HepG2 (cell line): ENCODE data around the gene CHD9. TPM values are rescaled to one million over a fixed set of nuclear protein-coding genes. Genes with fewer than 3 reads are reported as not detected.

Source experiments
- ETV5 ChIP-seq: IDR thresholded peaks from 2 replicates; pipeline ENCODE4 v1.6.1; 2018; ENCODE audit warnings: missing biosample characterization, missing genetic modification reagents, inconsistent platforms, borderline replicate concordance
- HDAC2 ChIP-seq: sonication (generic); formaldehyde crosslinking; IDR thresholded peaks from 2 replicates; pipeline ENCODE4 v1.4.0; 2020; ENCODE audit warnings: missing genetic modification reagents
- ISL2 ChIP-seq: sonication (generic); formaldehyde crosslinking; IDR thresholded peaks from 2 replicates; pipeline ENCODE4 v1.5.0; 2020; ENCODE audit warnings: missing genetic modification reagents
- JUNB ChIP-seq: sonication (generic); formaldehyde crosslinking; IDR thresholded peaks from 2 replicates; pipeline ENCODE4 v1.8.0; 2022; ENCODE audit warnings: missing genetic modification reagents, mild to moderate bottlenecking, borderline replicate concordance
- NR2F1 ChIP-seq, 2 experiments: fragments of 450-650 bp in 1 of 2; formaldehyde crosslinking in 1 of 2; IDR thresholded peaks; 2 replicates each; pipeline versions ENCODE4 v1.5.0 to v1.6.1; 2016 to 2020; ENCODE audit warnings: mild to moderate bottlenecking in 1 of 2, missing compliant biosample characterization in 1 of 2, missing genetic modification reagents in 1 of 2, moderate library complexity in 1 of 2
- POLR2G ChIP-seq: fragments of 200-400 bp; formaldehyde crosslinking; IDR thresholded peaks from 2 replicates; pipeline ENCODE4 v1.6.1; 2018; ENCODE audit warnings: mild to moderate bottlenecking, low read depth, low read length, moderate library complexity
- RXRB ChIP-seq: IDR thresholded peaks from 2 replicates; pipeline ENCODE4 v1.6.1; 2016; ENCODE audit warnings: borderline replicate concordance, missing genetic modification reagents, missing compliant biosample characterization
- SALL2 ChIP-seq: sonication (generic); formaldehyde crosslinking; IDR thresholded peaks from 2 replicates; pipeline ENCODE4 v1.8.1; 2023; ENCODE audit warnings: mild to moderate bottlenecking, missing genetic modification reagents, inconsistent platforms
- ZNF138 ChIP-seq: sonication (generic); formaldehyde crosslinking; IDR thresholded peaks from 2 replicates; pipeline ENCODE4 v1.5.0; 2020; ENCODE audit warnings: mild to moderate bottlenecking, low read depth, missing genetic modification reagents
- ZNF24 ChIP-seq: fragments of 450-650 bp; IDR thresholded peaks from 2 replicates; pipeline ENCODE4 v1.6.1; 2017; ENCODE audit warnings: antibody characterized with exemption, mild to moderate bottlenecking
- ZNF253 ChIP-seq: sonication (generic); formaldehyde crosslinking; IDR thresholded peaks from 2 replicates; pipeline ENCODE4 v1.8.0; 2022; ENCODE audit warnings: mild to moderate bottlenecking, missing genetic modification reagents, borderline replicate concordance
- ZNF607 ChIP-seq: sonication (generic); formaldehyde crosslinking; IDR thresholded peaks from 2 replicates; pipeline ENCODE4 v1.5.1; 2020; ENCODE audit warnings: missing genetic modification reagents, mild to moderate bottlenecking, borderline replicate concordance
- ZNF724P ChIP-seq: sonication (generic); formaldehyde crosslinking; IDR thresholded peaks from 2 replicates; pipeline ENCODE4 v1.8.0; 2022; ENCODE audit warnings: missing genetic modification reagents, borderline replicate concordance
- ZNF780A ChIP-seq: sonication (generic); formaldehyde crosslinking; IDR thresholded peaks from 2 replicates; pipeline ENCODE4 v1.8.0; 2022; ENCODE audit warnings: mild to moderate bottlenecking, missing genetic modification reagents, moderate library complexity
- ZNF790 ChIP-seq: sonication (generic); formaldehyde crosslinking; IDR thresholded peaks from 2 replicates; pipeline ENCODE4 v1.8.0; 2022; ENCODE audit warnings: missing genetic modification reagents, mild to moderate bottlenecking, borderline replicate concordance
- polyA plus RNA-seq, 8 experiments: library from polyadenylated mRNA; depleted of rRNA in 3 of 8; stranded (reverse) in 7 of 8; unstranded in 1 of 8; fragments of >200 nt; fragmentation: Illumina TruSeq in 4 of 8; extraction: Trizol in 4 of 8; gene quantifications; 2 replicates each; pipeline versions ENCODE4 v1.2.1 to v1.2.3, GENCODE V29; 2011 to 2016; ENCODE audit warnings: low read depth in 4 of 8, missing spikeins in 1 of 8, mixed read lengths in 1 of 8; ENCODE audit not compliant: insufficient read depth in 1 of 8
- total RNA-seq, 5 experiments: library from RNA; depleted of rRNA; stranded (reverse); fragments of >200 nt; fragmentation: Illumina TruSeq; extraction: Trizol; gene quantifications; 2 replicates each; pipeline ENCODE4 v1.2.3, GENCODE V29; 2016; ENCODE audit warnings: low read depth in 1 of 5
- TF ChIP-seq, protein P1 (sequence below): sonication (generic); formaldehyde crosslinking; IDR thresholded peaks from 2 replicates; pipeline ENCODE4 v1.4.0; 2020; ENCODE audit warnings: low read depth, mild to moderate bottlenecking, missing genetic modification reagents
- TF ChIP-seq, protein P2 (sequence below): sonication (generic); formaldehyde crosslinking; IDR thresholded peaks from 2 replicates; pipeline ENCODE4 v1.4.0; 2020; ENCODE audit warnings: mild to moderate bottlenecking, missing genetic modification reagents
- TF ChIP-seq, protein P3 (sequence below): sonication (generic); formaldehyde crosslinking; IDR thresholded peaks from 2 replicates; pipeline ENCODE4 v1.4.0; 2020; ENCODE audit warnings: missing genetic modification reagents, borderline replicate concordance
- TF ChIP-seq, protein P4 (sequence below): sonication (generic); formaldehyde crosslinking; IDR thresholded peaks from 2 replicates; pipeline ENCODE4 v1.8.1; 2023; ENCODE audit warnings: missing genetic modification reagents, inconsistent platforms, borderline replicate concordance
- TF ChIP-seq, protein P5 (sequence below): IDR thresholded peaks from 2 replicates; pipeline ENCODE4 v1.6.1; 2016

Gene CHD9
- total and polyA plus RNA-seq, 2 of the 13 experiments (the other 11 are each of a cell fraction or from before 2014, with no cell fraction given) = 23.4 to 27.7 TPM

DNA sequence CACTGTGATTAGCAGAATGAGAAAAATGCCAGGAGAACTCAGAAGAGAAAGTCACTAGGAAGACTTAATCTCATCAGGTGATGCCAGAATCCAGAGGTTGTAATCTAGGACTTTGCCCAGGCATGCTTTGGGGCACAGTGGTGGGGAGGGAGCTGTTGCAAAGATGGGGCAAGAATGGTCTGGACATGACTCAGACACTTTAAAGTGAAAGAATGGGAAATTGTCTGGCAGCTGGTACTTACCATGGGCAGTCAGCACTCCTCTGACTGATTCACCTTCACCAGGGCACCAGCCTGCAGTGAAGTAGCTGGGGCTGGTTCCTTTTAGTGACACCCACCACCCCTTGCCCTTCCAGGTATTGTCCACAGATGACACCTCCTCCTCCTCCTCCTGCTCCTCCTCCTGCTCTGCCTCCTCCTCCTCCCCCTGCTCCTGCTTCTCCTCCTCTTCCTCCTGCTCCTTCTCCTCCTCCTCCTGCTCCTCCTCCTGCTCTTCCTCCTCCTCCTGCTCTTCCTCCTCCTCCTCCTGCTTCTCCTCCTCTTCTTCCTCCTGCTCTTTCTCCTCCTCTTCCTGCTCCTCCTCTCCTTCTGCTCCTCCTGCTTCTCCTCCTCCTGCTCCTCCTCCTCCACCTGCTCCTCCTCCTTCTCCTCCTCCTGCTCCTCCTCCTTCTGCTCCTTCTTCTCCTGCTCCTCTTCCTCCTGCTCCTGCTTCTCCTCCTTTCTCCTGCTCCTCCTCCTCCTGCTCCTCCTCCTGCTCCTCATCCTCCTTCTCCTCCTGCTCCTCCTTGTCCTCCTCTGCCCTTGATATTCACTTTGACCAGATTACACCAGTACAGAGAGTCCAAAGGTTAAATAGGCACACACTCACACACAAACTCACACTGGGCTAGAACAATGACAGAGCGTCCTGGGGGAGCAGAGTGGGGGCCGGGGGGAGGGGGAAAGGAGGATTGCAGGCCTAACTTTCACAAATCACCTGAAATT, 2.0 kb upstream of the CHD9 start, which contains the start of gene CHD9NB (continued):
- no peak for TF ChIP-seq ZNF780A (CRISPR knock-in tag)
- TF ChIP-seq, protein P1, sequence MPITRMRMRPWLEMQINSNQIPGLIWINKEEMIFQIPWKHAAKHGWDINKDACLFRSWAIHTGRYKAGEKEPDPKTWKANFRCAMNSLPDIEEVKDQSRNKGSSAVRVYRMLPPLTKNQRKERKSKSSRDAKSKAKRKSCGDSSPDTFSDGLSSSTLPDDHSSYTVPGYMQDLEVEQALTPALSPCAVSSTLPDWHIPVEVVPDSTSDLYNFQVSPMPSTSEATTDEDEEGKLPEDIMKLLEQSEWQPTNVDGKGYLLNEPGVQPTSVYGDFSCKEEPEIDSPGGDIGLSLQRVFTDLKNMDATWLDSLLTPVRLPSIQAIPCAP (CRISPR knock-in tag) = no peak
- TF ChIP-seq POLR2G = peak; percentile 43; the same call in 1 of the 2 replicates
- TF ChIP-seq SALL2 = no peak
- TF ChIP-seq JUNB (CRISPR knock-in tag) = peak; percentile 55; the same call in 1 of the 2 replicates
- no peak for TF ChIP-seq ISL2 (CRISPR knock-in tag)
- no peak for TF ChIP-seq ETV5
- 0 out of 2 replicates have a peak, but pooled peaks have one; percentile 15 for TF ChIP-seq ZNF24
- TF ChIP-seq, protein P2, sequence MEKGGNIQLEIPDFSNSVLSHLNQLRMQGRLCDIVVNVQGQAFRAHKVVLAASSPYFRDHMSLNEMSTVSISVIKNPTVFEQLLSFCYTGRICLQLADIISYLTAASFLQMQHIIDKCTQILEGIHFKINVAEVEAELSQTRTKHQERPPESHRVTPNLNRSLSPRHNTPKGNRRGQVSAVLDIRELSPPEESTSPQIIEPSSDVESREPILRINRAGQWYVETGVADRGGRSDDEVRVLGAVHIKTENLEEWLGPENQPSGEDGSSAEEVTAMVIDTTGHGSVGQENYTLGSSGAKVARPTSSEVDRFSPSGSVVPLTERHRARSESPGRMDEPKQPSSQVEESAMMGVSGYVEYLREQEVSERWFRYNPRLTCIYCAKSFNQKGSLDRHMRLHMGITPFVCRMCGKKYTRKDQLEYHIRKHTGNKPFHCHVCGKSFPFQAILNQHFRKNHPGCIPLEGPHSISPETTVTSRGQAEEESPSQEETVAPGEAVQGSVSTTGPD = peak; percentile 39; the same call in 1 of the 2 replicates
- 0 out of 2 replicates have a peak, but pooled peaks have one; percentile 28 for TF ChIP-seq HDAC2
- 0 out of 4 replicates have a peak, but pooled peaks of 1 of the 2 experiments have one; percentile 24 for TF ChIP-seq NR2F1 (CRISPR knock-in tag; IDR thresholded peaks at IDR 0.05)
- no peak for TF ChIP-seq ZNF253 (CRISPR knock-in tag)
- TF ChIP-seq ZNF138 (CRISPR knock-in tag) = no peak
- no peak for TF ChIP-seq ZNF724P (CRISPR knock-in tag)
- no peak for TF ChIP-seq ZNF607 (CRISPR knock-in tag)
- TF ChIP-seq, protein P3, sequence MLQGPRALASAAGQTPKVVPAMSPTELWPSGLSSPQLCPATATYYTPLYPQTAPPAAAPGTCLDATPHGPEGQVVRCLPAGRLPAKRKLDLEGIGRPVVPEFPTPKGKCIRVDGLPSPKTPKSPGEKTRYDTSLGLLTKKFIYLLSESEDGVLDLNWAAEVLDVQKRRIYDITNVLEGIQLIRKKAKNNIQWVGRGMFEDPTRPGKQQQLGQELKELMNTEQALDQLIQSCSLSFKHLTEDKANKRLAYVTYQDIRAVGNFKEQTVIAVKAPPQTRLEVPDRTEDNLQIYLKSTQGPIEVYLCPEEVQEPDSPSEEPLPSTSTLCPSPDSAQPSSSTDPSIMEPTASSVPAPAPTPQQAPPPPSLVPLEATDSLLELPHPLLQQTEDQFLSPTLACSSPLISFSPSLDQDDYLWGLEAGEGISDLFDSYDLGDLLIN (CRISPR knock-in tag) = no peak
- TF ChIP-seq RXRB = peak; percentile 72; the same call in 1 of the 2 replicates
- TF ChIP-seq, protein P4, sequence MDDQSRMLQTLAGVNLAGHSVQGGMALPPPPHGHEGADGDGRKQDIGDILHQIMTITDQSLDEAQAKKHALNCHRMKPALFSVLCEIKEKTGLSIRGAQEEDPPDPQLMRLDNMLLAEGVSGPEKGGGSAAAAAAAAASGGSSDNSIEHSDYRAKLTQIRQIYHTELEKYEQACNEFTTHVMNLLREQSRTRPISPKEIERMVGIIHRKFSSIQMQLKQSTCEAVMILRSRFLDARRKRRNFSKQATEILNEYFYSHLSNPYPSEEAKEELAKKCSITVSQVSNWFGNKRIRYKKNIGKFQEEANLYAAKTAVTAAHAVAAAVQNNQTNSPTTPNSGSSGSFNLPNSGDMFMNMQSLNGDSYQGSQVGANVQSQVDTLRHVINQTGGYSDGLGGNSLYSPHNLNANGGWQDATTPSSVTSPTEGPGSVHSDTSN (CRISPR knock-in tag) = no peak
- TF ChIP-seq, protein P5, sequence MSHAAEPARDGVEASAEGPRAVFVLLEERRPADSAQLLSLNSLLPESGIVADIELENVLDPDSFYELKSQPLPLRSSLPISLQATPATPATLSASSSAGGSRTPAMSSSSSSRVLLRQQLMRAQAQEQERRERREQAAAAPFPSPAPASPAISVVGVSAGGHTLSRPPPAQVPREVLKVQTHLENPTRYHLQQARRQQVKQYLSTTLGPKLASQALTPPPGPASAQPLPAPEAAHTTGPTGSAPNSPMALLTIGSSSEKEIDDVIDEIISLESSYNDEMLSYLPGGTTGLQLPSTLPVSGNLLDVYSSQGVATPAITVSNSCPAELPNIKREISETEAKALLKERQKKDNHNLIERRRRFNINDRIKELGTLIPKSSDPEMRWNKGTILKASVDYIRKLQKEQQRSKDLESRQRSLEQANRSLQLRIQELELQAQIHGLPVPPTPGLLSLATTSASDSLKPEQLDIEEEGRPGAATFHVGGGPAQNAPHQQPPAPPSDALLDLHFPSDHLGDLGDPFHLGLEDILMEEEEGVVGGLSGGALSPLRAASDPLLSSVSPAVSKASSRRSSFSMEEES (CRISPR knock-in tag) = peak; percentile 59; the same call in 1 of the 2 replicates
- TF ChIP-seq ZNF790 (CRISPR knock-in tag) = no peak
